Glomerular endothelial cell (primary cell): ENCODE results near the gene MRPL14. TPM values are rescaled to one million over a fixed set of nuclear protein-coding genes. Genes with fewer than 3 reads are reported as not detected.
"Not testable (repeated sequence)": the region's sequence is repeated elsewhere in the genome, so short reads cannot be mapped to it uniquely, and the experiment has no call there.

Source experiments
- DNase-seq: peaks from one replicate; pipeline ENCODE4 v3.0.0-alpha.2; 2011; ENCODE audit warnings: low read depth, low spot score; ENCODE audit errors: extremely low read depth
- total RNA-seq: library from RNA; depleted of rRNA; stranded (reverse); fragments of >200 nt; gene quantifications from 2 replicates; pipeline ENCODE4 v1.2.3, GENCODE V29; 2015

The MRPL14 gene
- total RNA-seq, 1 donor from 2014 or later = 78.2 TPM

GRCh38 chr6:44102527-44102926 is 24.7 kb downstream of the MRPL14 start:
- no peak for DNase-seq

GRCh38 chr6:44101832-44102231 is 25.4 kb downstream of the MRPL14 start:
- no peak for DNase-seq

DNA sequence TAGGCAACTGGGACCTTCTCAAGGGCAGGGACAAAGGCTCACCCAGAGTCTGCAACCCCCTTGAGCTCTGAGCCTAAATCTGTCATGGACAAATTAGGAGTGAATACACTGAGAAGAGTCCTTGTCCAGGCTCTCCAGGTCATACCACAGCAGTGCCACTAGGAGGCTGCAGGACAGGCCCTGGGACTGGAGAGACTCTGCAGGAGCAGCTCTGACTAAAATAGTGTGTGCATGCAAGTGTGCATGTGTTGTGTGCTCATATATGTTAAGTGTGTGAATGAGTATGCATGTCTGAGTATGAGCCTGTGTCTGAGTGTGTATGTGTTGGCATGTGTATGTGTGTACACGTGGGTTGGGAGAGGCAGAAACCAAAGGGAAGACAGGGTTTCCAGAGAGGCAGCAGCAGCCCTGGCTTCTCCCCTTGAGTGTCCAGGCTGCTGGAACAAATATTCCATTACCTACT is 27.1 kb downstream of the MRPL14 start:
- DNase-seq = no peak

- no peak for DNase-seq
Measured at GRCh38 chr6:44099192-44099591, 28.1 kb downstream of the MRPL14 start.

- no peak for DNase-seq
Measured at GRCh38 chr6:44097782-44098317, 29.4 kb downstream of the MRPL14 start.

- no peak for DNase-seq
Measured at GRCh38 chr6:44096612-44097011, 30.6 kb downstream of the MRPL14 start.

GRCh38 chr6:44095243-44095623 is 32.0 kb downstream of the MRPL14 start:
- not testable (repeated sequence) for DNase-seq

- no peak for DNase-seq
Measured at GRCh38 chr6:44094403-44095242, 32.6 kb downstream of the MRPL14 start.

- DNase-seq = no peak
Measured at GRCh38 chr6:44093750-44094402, 33.4 kb downstream of the MRPL14 start.

GRCh38 chr6:44093066-44093465 is 34.2 kb downstream of the MRPL14 start:
- no peak for DNase-seq

DNA sequence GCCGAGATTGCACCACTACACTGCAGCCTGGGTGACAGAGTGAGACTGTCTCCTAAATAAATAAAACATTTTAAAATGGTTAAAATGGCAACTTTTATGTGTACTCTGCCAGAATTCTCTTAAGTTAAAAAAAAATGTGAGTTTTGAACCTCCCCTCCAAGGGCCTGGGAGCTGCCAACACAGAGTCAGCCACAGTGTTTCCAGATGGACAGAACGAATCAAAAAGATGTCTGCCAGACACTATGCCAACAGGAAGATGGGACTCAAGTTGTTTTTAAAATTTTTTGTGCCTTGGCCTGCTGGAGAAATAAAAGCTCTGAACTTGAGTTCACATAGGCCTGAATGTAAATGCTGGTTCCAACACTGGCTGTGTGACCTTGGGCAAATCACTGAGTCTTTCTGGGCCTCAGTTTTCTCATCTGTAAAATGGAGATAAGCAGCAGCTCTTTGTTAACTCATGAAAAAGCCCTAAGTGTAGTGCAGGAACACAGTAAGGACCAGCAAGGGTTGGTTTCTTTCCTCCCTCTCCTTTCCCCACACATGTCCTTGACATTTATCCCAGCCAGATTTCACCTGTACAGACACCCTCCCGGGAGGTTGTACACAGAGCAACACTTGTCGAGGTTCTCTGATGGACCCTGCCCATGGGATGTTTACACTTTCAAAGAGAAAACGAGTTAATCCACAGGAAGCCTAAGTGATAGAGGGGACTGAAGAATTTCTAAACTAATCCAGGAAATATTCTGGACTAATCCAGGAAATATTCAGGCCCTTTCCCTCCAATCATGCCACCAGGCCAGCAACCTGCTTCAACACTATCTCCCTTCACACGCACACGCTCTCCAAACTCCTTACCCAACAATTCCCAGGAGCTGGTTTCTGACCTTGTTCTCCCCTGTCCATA is 35.0 kb downstream of the MRPL14 start:
- DNase-seq = no peak

- DNase-seq = not testable (repeated sequence)
Measured at GRCh38 chr6:44091356-44091755, 35.9 kb downstream of the MRPL14 start.

- DNase-seq = no peak
Measured at GRCh38 chr6:44090465-44090864, 36.8 kb downstream of the MRPL14 start.

DNA sequence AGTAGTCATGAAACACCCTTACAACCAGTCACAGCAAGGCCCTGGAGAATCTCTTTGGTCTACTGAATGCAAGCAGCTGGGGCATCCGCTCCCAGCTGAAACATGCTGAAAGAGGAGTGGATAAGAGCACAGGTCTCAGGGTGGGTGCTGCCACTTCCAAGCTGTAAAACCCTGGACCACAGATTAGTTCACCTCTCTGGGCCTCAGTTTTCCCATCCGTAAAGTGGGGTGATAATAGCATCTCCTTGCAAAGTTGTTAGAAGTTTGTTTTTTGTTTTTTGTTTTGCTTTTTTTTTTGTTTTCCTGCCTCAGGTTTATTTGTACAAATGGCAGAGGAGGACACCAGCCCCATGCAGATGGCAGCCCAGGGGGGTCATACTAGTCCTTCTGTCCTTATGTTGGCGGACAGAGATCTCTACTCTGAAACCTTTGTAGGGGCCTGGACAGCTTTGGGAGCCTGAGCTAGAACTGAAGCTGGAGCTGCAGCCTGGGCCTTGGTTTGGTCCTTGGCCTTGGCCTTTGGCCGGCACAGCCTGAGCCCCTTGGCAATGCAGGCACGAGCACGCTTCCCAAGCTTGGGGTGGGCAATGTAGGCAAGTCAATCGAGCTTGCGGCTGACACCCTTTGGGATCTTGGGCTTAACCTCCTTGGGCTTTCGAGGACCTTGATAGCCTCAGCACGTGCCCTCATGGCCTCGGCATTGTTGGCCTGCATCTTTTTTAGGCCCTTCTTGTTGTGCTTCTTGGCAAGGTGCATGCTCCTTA is 38.2 kb downstream of the MRPL14 start:
- DNase-seq = no peak

DNA sequence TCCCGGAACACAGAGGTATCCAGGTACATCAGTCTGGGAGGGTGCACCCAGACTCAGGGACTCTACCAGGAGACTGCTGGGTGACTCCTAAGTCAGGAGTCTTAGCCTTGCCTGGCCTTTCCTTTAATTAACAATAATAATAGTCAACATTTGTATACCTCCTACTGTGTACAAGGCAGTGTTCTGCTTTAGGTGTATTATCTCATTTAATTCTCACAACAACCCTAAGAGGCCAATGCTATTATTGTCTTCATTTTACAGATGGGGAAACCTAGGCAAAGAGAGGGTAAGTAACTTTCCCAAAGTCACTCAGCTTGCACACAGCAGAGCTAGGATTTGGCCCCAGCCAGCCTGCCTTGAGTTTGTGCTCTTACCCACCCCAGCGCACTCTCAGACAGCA is 39.6 kb downstream of the MRPL14 start:
- DNase-seq = no peak

- DNase-seq = no peak
Measured at GRCh38 chr6:44086931-44087574, 40.2 kb downstream of the MRPL14 start.

- DNase-seq = no peak
Measured at GRCh38 chr6:44085219-44085618, 42.0 kb downstream of the MRPL14 start.

GRCh38 chr6:44084231-44085014 is 42.8 kb downstream of the MRPL14 start:
- DNase-seq = no peak

- DNase-seq = no peak
Measured at GRCh38 chr6:44082872-44083321, 44.4 kb downstream of the MRPL14 start.
